Activated CD4-positive, alpha-beta T cell treated with anti-CD3 and anti-CD28 coated beads, Interleukin-10, Interleukin-2, amounts not matched to agents 100 ng/mL and 50 ng/mL, durations not matched to agents 16 hours and 8 hours (primary cell): Measurements from ENCODE around the gene BCL7C.

Source experiments
- DNase-seq: peaks from one replicate; pipeline ENCODE4 v3.0.0-alpha.2; 2020

The BCL7C gene

GRCh38 chr16:30922420-30922959 is 28.6 kb upstream of the BCL7C start:
- peak; percentile 100 for DNase-seq

- DNase-seq = peak; percentile 90
These were observed 28.0 kb upstream of the BCL7C start for GRCh38 chr16:30921748-30922419.

DNA sequence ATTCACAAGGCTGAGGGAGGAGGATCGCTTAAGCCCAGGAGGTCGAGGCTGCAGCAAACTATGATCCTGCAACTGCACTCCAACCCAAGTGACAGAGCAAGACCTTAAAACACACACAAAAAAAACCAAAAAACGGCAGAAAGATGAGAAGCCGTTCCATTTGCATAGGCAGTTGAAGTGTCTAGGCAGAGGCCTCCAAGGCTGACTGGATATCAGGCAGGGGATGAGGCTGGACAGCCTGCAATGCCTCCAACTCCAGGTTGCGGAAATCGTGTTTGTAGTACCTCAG is 27.5 kb upstream of the BCL7C start:
- no peak for DNase-seq

- no peak for DNase-seq
These were observed 27.0 kb upstream of the BCL7C start for GRCh38 chr16:30920891-30921290.

DNA sequence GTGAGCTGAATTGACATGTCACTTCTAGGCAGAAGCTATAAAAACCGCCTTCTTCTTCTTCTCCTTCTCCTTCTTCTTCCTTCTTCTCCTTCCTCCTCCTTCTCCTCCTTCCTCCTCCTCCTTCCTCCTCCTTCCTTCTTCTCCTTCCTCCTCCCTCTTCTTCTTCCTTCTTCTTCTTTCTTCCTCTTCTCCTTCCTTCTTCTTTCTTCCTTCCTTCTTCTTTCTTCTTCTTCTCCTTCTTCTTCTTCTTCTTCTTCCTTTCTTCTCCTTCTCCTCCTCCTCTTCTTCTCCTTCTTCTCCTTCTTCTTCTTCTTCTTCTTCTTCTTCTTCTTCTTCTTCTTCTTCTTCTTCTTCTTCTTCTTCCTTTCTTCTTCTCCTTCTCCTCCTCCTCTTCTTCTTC is 24.7 kb upstream of the BCL7C start:
- DNase-seq = no peak

DNA sequence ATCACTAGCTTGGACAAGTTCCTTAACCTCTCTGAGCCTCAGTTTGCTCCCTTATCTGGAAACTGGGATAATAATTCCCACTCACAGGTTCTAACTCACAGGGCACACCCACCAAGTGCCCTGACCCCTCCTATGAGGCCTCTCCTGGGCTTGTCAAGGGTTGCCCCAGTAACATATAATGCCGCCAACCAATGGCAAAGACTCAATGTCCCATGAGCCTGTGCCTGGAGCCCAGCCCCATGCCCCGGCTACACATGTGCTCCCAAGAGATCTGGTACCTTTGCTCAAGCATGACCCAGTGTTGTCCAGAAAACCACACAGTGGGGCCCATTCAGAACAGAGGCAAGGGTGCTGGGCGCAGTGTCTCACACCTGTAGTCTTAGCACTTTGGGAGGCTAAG is 21.0 kb upstream of the BCL7C start:
- no peak for DNase-seq

DNA sequence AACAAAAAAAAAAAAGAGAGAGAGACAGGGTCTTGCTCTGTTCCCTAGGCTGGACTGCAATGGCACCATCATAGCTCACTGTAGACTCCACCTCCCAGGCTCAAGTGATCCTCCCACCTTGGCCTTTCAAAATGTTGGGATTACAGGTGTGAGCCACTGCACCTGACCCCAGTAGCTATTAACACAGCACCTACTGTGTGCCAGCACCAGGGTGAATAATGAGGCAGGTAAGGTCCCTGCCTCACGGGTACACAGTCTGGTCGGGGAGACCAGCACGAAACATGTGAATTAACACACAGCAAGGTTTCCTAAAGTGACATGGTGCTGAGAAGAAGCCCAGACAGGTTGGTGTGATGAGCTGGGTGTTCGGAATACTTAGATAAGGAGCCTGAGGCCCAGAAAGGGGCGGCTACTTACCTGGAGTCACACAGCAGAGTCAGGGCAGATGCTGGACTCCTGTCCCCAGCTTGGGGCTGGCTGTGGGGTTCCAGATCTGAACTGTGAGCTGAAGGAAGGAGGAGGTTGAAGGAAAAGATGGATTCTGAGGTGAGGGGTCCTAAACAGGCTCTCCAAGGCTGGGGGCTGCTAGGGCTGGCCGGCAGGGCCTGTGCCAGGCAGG is 19.0 kb upstream of the BCL7C start:
- DNase-seq = no peak

DNA sequence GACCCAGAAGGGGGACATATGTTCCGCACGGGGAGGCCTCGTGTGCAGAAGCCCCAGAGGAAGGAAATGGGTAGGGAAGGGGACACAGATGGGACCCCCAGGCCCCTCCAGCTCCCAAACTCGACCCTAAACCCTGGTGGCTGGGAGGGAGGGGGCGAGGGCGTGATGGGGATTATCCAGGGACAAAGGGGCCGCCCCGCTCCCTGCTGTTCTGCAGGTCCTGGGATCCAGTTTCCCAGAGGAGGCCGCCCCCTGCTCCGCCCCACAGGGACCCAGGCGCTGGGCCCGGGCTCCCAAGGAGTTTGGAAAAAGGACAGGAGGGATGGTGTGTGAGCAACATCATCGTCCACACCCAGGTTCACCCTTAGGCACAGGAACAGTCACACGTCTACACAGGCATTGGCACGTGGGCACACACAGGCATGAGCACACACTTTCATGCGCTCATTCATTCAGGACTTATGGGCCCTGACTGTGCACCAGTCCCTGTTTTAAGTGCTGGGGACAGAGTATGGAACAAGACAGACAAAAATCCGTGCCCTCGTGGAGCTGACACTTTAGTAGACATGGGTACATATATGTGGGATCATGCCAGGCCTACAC is 16.7 kb upstream of the BCL7C start:
- DNase-seq = no peak

GRCh38 chr16:30907064-30907463 is 13.2 kb upstream of the BCL7C start:
- no peak for DNase-seq

DNA sequence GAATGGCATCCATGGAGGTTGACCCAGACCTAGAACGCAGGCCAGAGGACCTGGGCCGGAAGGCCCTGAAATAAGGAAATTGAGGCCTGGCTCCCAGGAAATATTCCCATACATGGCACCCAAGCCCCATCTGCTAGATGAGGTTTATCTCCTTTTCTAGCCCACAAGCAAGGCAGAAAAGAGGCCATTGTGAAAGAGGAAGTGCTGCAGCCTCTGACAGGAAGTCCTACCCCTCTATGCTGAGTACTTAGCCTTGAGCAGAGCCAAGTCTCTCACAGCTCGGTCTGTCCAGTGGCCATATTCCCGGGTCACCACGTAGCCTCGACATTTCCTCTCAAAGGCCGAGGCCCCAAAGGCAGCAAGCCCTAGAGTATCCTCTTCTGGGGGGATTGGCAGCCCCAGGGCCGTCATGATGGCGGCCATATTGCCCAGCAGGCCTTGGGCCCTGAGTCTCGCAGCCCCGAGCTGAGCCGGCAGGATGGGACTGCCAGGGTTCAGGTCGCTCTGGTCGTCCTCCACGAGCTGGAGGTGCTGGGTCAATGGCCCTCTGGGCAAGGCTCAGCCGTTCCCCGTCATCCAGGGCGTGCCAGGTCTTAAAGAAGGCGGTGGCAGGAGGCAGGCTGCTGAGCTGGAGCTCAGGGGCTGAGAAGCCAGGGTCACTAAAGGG is 10.4 kb upstream of the BCL7C start:
- DNase-seq = no peak

DNA sequence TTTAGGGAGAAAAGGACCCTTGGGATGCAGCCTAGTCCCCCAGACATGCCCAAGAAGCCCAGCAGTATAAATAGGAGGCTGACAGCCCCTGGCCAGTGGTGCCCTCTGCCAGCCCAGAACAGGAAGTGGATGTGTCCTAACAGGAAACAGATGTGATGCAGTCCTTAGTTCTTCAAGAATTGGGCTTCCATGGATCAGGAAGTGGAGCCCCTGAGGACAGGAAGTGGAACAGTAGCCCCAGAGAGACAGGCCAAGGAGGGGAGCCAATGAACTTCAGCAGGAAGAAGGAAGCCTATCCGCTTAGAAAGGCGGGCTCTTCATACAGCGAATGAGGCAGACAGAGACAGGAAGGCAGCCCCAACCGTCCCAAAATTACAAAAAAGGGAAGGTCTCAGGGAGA is 9.7 kb upstream of the BCL7C start:
- DNase-seq = peak; percentile 31

- DNase-seq = peak; percentile 23
These were observed 9.1 kb upstream of the BCL7C start for GRCh38 chr16:30903002-30903401.

DNA sequence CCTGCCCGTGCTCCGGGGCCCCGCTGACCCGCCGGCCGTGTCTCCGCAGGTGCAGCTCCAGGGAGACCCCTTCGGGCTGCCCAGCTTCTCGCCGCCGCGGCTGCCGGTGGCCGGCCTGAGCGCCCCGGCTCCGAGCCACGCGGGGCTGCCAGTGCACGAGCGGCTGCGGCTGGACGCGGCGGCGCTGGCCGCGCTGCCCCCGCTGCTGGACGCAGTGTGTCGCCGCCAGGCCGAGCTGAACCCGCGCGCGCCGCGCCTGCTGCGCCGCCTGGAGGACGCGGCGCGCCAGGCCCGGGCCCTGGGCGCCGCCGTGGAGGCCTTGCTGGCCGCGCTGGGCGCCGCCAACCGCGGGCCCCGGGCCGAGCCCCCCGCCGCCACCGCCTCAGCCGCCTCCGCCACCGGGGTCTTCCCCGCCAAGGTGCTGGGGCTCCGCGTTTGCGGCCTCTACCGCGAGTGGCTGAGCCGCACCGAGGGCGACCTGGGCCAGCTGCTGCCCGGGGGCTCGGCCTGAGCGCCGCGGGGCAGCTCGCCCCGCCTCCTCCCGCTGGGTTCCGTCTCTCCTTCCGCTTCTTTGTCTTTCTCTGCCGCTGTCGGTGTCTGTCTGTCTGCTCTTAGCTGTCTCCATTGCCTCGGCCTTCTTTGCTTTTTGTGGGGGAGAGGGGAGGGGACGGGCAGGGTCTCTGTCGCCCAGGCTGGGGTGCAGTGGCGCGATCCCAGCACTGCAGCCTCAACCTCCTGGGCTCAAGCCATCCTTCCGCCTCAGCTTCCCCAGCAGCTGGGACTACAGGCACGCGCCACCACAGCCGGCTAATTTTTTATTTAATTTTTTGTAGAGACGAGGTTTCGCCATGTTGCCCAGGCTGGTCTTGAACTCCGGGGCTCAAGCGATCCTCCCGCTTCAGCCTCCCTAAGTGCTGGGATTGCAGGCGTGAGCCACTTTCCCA is 8.4 kb upstream of the BCL7C start:
- DNase-seq = peak; percentile 65

DNA sequence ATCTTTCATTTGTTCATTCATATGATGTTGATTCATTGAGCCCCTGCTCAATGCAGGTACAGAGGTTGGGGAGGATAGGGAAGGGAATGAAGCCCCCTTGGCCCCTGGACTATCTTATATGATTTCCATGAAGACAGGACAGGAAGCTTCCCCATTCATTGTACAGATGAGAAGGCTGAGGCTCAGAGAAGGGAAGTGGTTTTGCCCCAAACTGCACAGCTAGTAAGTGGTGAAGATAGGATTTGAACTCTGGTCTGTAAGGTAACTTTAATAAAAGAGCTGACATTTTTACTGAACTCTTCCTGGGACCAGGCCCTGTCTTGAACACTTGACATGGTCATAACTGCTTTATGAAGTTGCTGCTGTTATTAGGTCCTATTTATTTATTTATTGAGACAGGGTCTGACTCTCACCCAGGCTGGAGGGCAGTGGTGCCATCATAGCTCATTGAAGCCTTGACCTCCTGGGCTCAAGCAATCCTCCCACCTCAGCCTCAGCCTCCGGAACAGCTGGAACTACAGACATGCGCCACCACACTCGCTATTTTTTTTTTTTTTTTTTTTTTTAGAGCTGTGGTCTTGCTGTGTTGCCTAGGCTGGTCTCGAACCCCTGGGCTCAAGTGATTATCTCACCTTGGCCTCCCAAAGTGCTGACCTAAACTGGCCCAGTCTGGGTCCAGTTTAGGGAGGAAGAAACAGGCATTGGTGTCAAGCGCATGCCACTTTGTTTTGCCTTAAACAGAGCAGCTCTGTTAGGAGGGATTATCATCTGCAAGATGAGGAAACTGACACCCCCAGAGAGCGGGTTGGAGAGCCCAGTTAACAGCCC is 7.5 kb upstream of the BCL7C start:
- peak; percentile 26 for DNase-seq

GRCh38 chr16:30900588-30900987 is 6.7 kb upstream of the BCL7C start:
- no peak for DNase-seq

DNA sequence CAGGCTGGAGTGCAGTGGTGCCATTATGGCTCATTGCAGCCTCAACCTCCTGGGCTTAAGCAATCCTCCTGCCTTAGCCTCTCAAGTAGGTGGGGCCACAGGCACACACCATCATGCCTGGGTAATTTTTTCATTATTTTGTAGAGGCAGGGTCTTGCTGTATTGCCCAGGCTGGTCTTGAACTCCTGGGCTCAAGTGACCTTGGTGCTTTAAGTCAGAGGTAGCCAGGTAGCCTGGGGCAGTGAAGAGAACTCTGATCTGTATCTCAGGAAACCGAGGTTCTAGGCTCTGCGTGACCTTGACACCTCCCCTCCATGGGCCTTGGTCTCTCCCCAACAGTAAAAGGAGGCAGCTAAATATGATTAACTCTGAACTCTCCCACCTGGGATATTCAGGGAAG is 5.9 kb upstream of the BCL7C start:
- DNase-seq = no peak

GRCh38 chr16:30896889-30897733 is 3.2 kb upstream of the BCL7C start:
- DNase-seq = peak; percentile 88

DNA sequence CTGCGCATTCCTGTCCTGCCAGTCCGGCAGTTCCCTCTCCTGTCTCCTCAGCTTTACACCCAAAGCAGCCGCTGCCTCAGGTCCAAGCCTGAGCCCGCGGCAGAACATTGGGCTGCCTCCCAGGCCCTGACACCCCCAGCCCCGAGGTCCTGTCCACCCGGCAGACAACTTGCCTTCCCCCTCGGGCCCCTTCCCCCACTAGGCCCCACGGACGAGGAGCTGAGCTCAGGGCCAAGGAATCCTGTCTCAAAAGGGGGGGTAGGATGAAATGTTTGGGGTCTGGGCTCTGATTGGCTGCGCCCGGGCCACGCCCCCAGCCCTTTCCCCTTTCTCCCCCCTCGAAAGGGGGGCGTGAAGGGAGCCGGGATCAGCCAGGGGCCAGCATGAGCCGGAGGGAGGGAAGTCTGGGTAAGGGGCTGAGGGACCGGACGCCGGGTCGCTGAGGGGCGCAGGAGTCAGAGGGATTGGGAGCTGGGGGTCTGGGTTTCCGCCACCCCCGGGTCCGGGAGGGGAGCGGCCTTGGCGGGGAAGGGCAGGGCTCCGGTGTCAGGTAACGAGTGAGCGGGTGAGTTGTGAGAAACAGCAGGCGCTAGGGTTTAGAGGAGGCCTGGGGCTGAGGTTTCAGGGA is 2.5 kb upstream of the BCL7C start, which contains the start of gene CTF1:
Gene CTF1, plus strand, starts transcription at position 354 of the 628 bp plus-strand sequence. Its CDS starts 30 bp downstream, at position 384.
- DNase-seq = peak; percentile 17

GRCh38 chr16:30895627-30896260 is 1.9 kb upstream of the BCL7C start:
- no peak for DNase-seq
